ENCODE data around the gene CBFA2T3. TPM values are rescaled to one million over a fixed set of nuclear protein-coding genes. Genes with fewer than 3 reads are reported as not detected.

CBFA2T3 gene
- total RNA-seq, 2 experiments from 2014 or later = not detected

GRCh38 chr16:88931936-88932335, 45.1 kb downstream of the CBFA2T3 start:
- CTCF ChIA-PET = no interaction called here
- no peak for DNase-seq
- no peaks in the 10 kb centered on the region for H3K4me1 Mint-ChIP-seq (ENCODE audit: low read depth)
- H3K4me3 Mint-ChIP-seq = no peak overlapping the region
- peaks cover 7% of the 10 kb centered on the region for H3K27me3 Mint-ChIP-seq (ENCODE audit: low read depth)
- H3K9me3 Mint-ChIP-seq = peaks cover 2% of the 10 kb centered on the region
- intact Hi-C loops (cut with micrococcal nuclease) = no loop called here
- H3K36me3 Mint-ChIP-seq (ENCODE audit: low read depth) = no peaks in the 10 kb centered on the region
- no peak overlapping the region for H3K27ac Mint-ChIP-seq

DNA sequence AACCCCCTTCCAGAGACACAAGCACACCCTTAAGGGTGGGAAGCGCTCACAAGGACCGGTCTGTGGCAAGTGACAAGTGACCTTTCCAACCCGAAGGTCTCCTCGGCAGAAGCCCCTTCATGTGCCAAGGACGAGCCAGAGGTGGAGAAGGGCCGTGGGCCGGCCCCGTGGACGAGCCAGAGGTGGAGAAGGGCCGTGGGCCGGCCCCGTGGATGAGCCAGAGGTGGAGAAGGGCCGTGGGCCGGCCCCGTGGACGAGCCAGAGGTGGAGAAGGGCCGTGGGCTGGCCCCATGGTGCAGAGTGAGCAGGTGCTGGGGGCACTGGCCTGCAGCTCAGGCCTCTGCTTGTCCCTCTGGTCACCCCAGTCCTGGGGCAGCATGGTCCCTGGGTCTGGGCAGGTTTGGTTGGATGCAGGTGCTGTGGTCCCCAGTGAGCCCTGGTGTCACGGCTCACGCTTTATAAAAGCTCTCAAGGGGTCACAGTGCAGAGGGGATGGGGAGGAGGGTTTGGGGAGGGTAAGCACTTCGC, 45.6 kb downstream of the CBFA2T3 start:
- CTCF ChIA-PET = no interaction called here
- Mint-ChIP-seq H3K9me3 (peaks cover 2% of the 10 kb centered on the region), H3K36me3 (ENCODE audit: low read depth) (no peaks in the 10 kb centered on the region), H3K4me1 (ENCODE audit: low read depth) (no peaks in the 10 kb centered on the region), H3K27ac (no peak overlapping the region), H3K27me3 (ENCODE audit: low read depth) (peaks cover 3% of the 10 kb centered on the region), H3K4me3 (no peak overlapping the region)
- intact Hi-C loops (cut with micrococcal nuclease) = no loop called here
- DNase-seq = no peak

DNA sequence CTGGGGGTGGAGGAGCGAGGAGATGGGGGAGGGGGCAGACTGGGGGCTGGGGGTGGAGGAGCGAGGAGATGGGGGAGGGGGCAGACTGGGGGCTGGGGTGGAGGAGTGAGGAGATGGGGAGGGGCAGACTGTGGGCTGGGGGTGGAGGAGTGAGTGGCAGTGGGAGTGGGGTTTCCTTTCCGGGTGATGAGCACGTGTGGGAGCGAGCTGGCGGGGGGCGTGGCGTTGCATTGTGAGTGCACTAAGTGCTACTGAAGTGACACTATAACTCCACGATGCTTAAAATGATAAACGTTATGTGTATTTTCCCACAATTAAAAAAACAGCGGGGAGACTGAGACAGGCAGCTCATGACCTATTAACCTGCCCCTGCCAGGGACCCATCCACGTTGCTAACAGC, 46.3 kb downstream of the CBFA2T3 start:
- Mint-ChIP-seq H3K9me3 (peaks cover 2% of the 10 kb centered on the region), H3K36me3 (ENCODE audit: low read depth) (no peaks in the 10 kb centered on the region), H3K4me1 (ENCODE audit: low read depth) (no peaks in the 10 kb centered on the region), H3K27me3 (ENCODE audit: low read depth) (no peaks in the 10 kb centered on the region), H3K4me3 (no peak overlapping the region), H3K27ac (no peak overlapping the region)
- CTCF ChIA-PET = no interaction called here
- intact Hi-C loops (cut with micrococcal nuclease) = no loop called here
- DNase-seq = no peak

DNA sequence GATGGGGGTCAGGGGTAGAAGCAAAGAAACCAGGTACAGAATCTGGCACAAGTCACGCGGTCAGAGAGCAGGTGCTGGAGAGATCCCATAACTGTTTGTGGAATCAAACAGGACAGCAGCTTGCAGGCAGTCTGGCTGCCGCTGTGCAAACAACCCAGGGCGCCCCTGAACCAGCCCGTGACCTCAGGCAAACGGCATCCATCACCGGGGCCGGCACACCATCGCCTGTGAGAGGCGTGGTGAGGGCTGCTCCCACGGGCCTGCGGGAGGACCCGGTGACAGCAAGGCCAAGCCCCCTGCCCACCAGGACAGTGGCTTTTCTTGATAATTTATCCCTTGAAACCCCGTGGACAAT, 47.9 kb downstream of the CBFA2T3 start:
- no peak for DNase-seq
- no peaks in the 10 kb centered on the region for H3K36me3 Mint-ChIP-seq (ENCODE audit: low read depth)
- no peaks in the 10 kb centered on the region for H3K27me3 Mint-ChIP-seq (ENCODE audit: low read depth)
- CTCF ChIA-PET = interaction anchor here (1.0 kb wide), 2 partner anchors 16 to 311 kb away, joined by 3 read pairs; no protein-coding TSS in a partner anchor
- no peak overlapping the region for H3K4me3 Mint-ChIP-seq
- intact Hi-C loops (cut with micrococcal nuclease) = no loop called here
- H3K4me1 Mint-ChIP-seq (ENCODE audit: low read depth) = no peaks in the 10 kb centered on the region
- peaks cover 2% of the 10 kb centered on the region for H3K9me3 Mint-ChIP-seq
- no peak overlapping the region for H3K27ac Mint-ChIP-seq

DNA sequence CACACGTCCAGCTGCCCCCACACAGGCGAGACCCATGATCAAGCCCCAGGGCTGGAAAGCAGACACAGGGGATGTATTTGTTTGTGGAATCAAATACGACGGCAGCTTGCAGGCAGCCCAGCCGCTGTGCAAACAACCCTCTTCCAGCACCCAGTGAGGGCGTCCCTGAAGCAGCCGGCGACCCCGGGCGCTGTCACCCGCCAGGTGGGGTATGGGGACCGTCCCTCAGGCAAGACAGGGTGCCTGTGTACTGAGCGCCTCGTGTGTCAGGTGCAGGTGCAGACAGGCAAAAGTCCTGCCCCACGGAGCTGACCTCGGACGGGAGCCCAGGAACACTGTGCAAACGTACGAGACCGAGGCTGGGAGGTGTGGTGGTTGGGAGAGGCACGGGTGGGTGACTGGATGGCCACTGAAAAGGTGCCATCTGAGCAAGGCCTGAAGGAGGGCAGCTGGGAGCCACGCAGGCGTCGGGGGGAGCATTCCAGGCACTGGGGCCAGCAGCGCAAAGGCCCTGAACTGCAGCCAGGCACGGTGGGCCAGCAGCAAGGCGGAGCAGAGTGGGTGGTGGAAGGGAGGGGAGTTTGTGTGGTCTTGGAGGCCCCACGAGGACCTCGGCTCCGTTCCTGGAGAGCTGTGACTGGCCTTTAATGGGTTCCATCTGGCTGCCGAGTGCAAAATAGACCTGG, 48.5 kb downstream of the CBFA2T3 start:
- Mint-ChIP-seq H3K27me3 (ENCODE audit: low read depth) (no peaks in the 10 kb centered on the region), H3K4me1 (ENCODE audit: low read depth) (no peaks in the 10 kb centered on the region), H3K27ac (no peak overlapping the region), H3K4me3 (no peak overlapping the region), H3K9me3 (peaks cover 2% of the 10 kb centered on the region), H3K36me3 (ENCODE audit: low read depth) (no peaks in the 10 kb centered on the region)
- CTCF ChIA-PET = no interaction called here
- no peak for DNase-seq
- intact Hi-C loops (cut with micrococcal nuclease) = no loop called here

DNA sequence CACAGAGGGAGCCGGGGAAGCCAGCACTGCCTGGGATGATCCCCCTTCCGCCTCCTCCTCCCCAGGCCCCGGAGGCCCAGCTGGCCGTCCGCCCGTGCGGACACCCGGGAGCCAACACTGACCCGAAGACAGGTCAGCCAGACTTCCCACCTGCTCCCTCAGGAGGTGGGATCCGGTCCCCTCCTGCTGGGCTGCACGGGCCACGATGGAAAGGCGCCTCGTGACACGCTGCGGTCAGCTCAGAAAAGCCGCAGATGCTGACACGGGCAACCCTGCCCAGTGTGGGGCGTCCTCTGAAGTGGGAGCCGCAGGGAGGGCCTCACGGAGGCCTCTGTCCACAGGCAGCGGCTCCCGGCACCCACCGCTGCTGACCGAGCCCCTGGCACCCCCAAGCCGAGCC, 49.3 kb downstream of the CBFA2T3 start:
- Mint-ChIP-seq H3K4me1 (ENCODE audit: low read depth) (no peaks in the 10 kb centered on the region), H3K9me3 (peaks cover 2% of the 10 kb centered on the region), H3K4me3 (no peak overlapping the region), H3K27ac (no peak overlapping the region), H3K27me3 (ENCODE audit: low read depth) (no peaks in the 10 kb centered on the region), H3K36me3 (ENCODE audit: low read depth) (no peaks in the 10 kb centered on the region)
- no peak for DNase-seq
- CTCF ChIA-PET = no interaction called here
- intact Hi-C loops (cut with micrococcal nuclease) = no loop called here

GRCh38 chr16:88927010-88927409, 50.0 kb downstream of the CBFA2T3 start:
- Mint-ChIP-seq H3K27ac (no peak overlapping the region), H3K4me1 (ENCODE audit: low read depth) (no peaks in the 10 kb centered on the region), H3K4me3 (no peak overlapping the region), H3K9me3 (peaks cover 2% of the 10 kb centered on the region), H3K36me3 (ENCODE audit: low read depth) (no peaks in the 10 kb centered on the region), H3K27me3 (ENCODE audit: low read depth) (no peaks in the 10 kb centered on the region)
- no peak for DNase-seq
- CTCF ChIA-PET = no interaction called here
- intact Hi-C loops (cut with micrococcal nuclease) = no loop called here

GRCh38 chr16:88926374-88926990, 50.5 kb downstream of the CBFA2T3 start:
- DNase-seq = no peak
- CTCF ChIA-PET = no interaction called here
- H3K36me3 Mint-ChIP-seq (ENCODE audit: low read depth) = no peaks in the 10 kb centered on the region

DNA sequence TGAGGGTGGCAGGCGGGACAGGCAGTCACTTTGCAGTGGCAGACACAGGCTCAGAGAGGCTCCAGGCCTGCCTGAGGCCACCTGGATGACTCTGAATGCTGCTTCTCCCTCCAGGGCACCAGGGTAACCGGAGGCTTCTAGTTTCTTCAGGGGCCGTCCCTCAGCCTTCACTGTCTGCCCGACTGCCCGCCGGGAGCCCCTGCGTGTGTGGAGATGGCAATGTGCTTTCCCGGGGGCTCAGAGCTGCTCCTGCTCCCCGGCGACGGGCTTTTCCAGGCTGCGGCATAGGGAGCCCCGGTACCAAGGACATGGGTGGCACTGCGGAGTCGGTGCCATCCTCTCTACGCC, 51.5 kb downstream of the CBFA2T3 start:
- H3K27ac Mint-ChIP-seq = no peak overlapping the region
- no peaks in the 10 kb centered on the region for H3K36me3 Mint-ChIP-seq (ENCODE audit: low read depth)
- no peak for DNase-seq
- H3K27me3 Mint-ChIP-seq (ENCODE audit: low read depth) = no peaks in the 10 kb centered on the region
- no peak overlapping the region for H3K4me3 Mint-ChIP-seq
- H3K4me1 Mint-ChIP-seq (ENCODE audit: low read depth) = peaks cover 8% of the 10 kb centered on the region
- peaks cover 2% of the 10 kb centered on the region for H3K9me3 Mint-ChIP-seq
- CTCF ChIA-PET = interaction anchor here (0.6 kb wide), 1 partner anchor 68 kb away, joined by 3 read pairs; no protein-coding TSS in a partner anchor
- intact Hi-C loops (cut with micrococcal nuclease) = no loop called here

More at GRCh38 chr16:88926374-88926990, 50.5 kb downstream of the CBFA2T3 start:
- Mint-ChIP-seq H3K9me3 (peaks cover 2% of the 10 kb centered on the region), H3K27ac (no peak overlapping the region), H3K4me3 (no peak overlapping the region), H3K4me1 (ENCODE audit: low read depth) (peaks cover 3% of the 10 kb centered on the region), H3K27me3 (ENCODE audit: low read depth) (no peaks in the 10 kb centered on the region)
- intact Hi-C loops (cut with micrococcal nuclease) = no loop called here

- Mint-ChIP-seq H3K27ac (no peak overlapping the region), H3K27me3 (ENCODE audit: low read depth) (no peaks in the 10 kb centered on the region)
- CTCF ChIA-PET = interaction anchor here (0.6 kb wide), 2 partner anchors 24 to 69 kb away, joined by 3 to 4 read pairs; no protein-coding TSS in a partner anchor
These were observed 52.0 kb downstream of the CBFA2T3 start for GRCh38 chr16:88924834-88925539.

DNA sequence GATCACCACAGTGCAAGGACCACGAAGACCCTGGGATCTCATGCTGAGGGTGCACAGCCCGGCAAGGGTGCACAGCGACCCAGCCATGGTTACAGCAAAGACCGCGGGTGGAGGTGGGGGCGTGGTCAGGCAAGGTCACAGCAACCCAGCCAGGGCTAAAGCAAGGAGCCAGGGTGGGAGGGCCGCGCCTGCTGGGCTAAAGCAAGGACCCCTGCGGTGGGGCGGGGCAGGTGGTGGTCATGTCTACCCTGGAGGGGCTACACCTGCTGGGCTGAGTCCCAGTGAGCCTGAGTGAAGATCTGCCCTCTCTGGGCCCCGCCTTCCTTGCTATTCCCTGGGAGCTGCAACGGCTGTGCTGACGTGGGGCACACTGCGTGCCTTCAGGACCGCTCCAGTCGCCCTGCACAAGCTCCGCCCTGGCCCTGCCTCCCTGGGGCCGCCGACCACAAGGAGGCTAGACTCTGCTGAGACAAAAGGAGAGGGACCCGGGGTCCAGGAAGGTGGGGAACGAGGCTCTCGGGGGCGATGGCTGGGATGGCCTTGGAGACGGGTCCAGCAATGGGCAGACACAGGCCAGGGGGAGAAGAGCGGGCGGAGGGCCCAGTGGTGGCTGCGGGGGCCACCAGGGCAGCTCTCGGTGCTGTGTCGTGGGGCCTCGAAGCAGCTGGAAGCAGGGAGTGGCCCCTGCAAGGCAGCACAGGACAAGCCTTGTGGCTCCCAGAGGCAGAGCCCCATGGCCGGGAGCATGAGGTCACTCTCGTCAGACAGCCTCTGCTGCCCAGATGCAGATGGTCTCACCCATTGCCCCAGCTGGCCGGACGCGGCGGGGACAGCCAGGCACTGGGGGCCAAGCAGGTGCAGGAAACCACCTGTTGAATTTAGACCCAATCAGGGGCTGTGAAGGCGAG, 52.8 kb downstream of the CBFA2T3 start:
- no peaks in the 10 kb centered on the region for H3K36me3 Mint-ChIP-seq (ENCODE audit: low read depth)
- H3K9me3 Mint-ChIP-seq = no peaks in the 10 kb centered on the region
- CTCF ChIA-PET = interaction anchor here (0.6 kb wide), 1 partner anchor 25 kb away, joined by 4 read pairs; no protein-coding TSS in a partner anchor
- no peak for DNase-seq
- no peak overlapping the region for H3K27ac Mint-ChIP-seq
- peaks cover 10% of the 10 kb centered on the region for H3K4me1 Mint-ChIP-seq (ENCODE audit: low read depth)
- intact Hi-C loops (cut with micrococcal nuclease) = loop anchor here (5.0 kb wide), 1 partner anchor 107 kb away; no protein-coding TSS in a partner anchor
- H3K4me3 Mint-ChIP-seq = no peak overlapping the region
- no peaks in the 10 kb centered on the region for H3K27me3 Mint-ChIP-seq (ENCODE audit: low read depth)

More at GRCh38 chr16:88924834-88925539, 52.0 kb downstream of the CBFA2T3 start:
- peaks cover 2% of the 10 kb centered on the region for H3K9me3 Mint-ChIP-seq
- H3K36me3 Mint-ChIP-seq (ENCODE audit: low read depth) = no peaks in the 10 kb centered on the region
- H3K4me1 Mint-ChIP-seq (ENCODE audit: low read depth) = peaks cover 10% of the 10 kb centered on the region
- intact Hi-C loops (cut with micrococcal nuclease) = loop anchor here (5.0 kb wide), 1 partner anchor 108 kb away; no protein-coding TSS in a partner anchor
- no peak overlapping the region for H3K4me3 Mint-ChIP-seq
- peak; percentile 59 for DNase-seq

GRCh38 chr16:88923450-88923849, 53.6 kb downstream of the CBFA2T3 start:
- intact Hi-C loops (cut with micrococcal nuclease) = loop anchor here (5.0 kb wide), 1 partner anchor 106 kb away; no protein-coding TSS in a partner anchor
- Mint-ChIP-seq H3K9me3 (no peaks in the 10 kb centered on the region), H3K36me3 (ENCODE audit: low read depth) (no peaks in the 10 kb centered on the region), H3K27ac (no peak overlapping the region), H3K27me3 (ENCODE audit: low read depth) (no peaks in the 10 kb centered on the region), H3K4me1 (ENCODE audit: low read depth) (peaks cover 10% of the 10 kb centered on the region), H3K4me3 (no peak overlapping the region)
- CTCF ChIA-PET = interaction anchor here (0.9 kb wide), 1 partner anchor 19 kb away, joined by 3 read pairs; no protein-coding TSS in a partner anchor
- no peak for DNase-seq
